K562 (cell line): ENCODE measurements around the gene KMT2C. TPM values are rescaled to one million over a fixed set of nuclear protein-coding genes. Genes with fewer than 3 reads are reported as not detected.

ENCODE experiments used
- ATAC-seq: fragments of 200-7000 bp; cut with Tn5 transposase; 3 replicates; pipeline ENCODE4 v1.9.1; 2020; ENCODE audit warnings: moderate library complexity
- BruUV-seq: library from RNA; stranded (reverse); fragments of 400-500 nt; replicated peaks from 2 replicates; lab custom pipeline; 2021; lab: Mats Ljungman, UMichigan
- CTCF ChIA-PET: fragments of 300-600 bp; formaldehyde crosslinking; extraction: SDS; loops from one replicate; lab custom pipeline; 2021; ENCODE audit warnings: low intra/inter-chr PET ratio; lab: Yijun Ruan, JAX
- POLR2A ChIA-PET: fragments of 300-600, 350-650 bp; sonication (Branson Sonifier 250); formaldehyde crosslinking; extraction: SDS; loops from one replicate; lab custom pipeline; 2021; ENCODE audit warnings: antibody characterized with exemption, inconsistent platforms; lab: Yijun Ruan, JAX
- DNase-seq, 4 experiments: peaks; one replicate each; pipeline versions ENCODE4 v3.0.0 to v3.0.0-alpha.2; 2011 to 2018; ENCODE audit warnings: low spot score in 3 of 4, mixed read lengths in 3 of 4; ENCODE audit errors: extremely low read depth in 1 of 4
- FAIRE-seq: peaks from 2 replicates; lab custom pipeline; 2011; peaks lifted over from hg19 to GRCh38; lab: Jason Lieb, UNC
- H2AFZ ChIP-seq: 2 replicates; pipeline ENCODE4 v1.6.0; 2011; ENCODE audit warnings: low read depth, low read length, control low read depth, inconsistent platforms
- H3K27ac ChIP-seq: fragments of 200-600 bp; 3 replicates; pipeline ENCODE4 v1.8.0; 2011; ENCODE audit warnings: low read depth, mild to moderate bottlenecking, control low read depth, inconsistent platforms, low read length, moderate library complexity, mixed read lengths; ENCODE audit errors: extremely low read depth
- H3K27me3 ChIP-seq, 2 experiments: fragments of 300-600 bp in 1 of 2; 2 replicates in 1 of 2; 3 replicates in 1 of 2; pipeline versions ENCODE4 v1.6.0 to v1.8.0; 2011; ENCODE audit warnings: inconsistent platforms in 2 of 2, low read length in 2 of 2, mild to moderate bottlenecking in 1 of 2, mixed read lengths in 1 of 2, moderate library complexity in 1 of 2; ENCODE audit not compliant: control insufficient read depth in 2 of 2, insufficient read depth in 2 of 2
- H3K36me3 ChIP-seq: fragments of 300-600 bp; 3 replicates; pipeline ENCODE4 v1.8.0; 2011; ENCODE audit warnings: mild to moderate bottlenecking, low read length, inconsistent platforms; ENCODE audit not compliant: control insufficient read depth, insufficient read depth
- H3K4me1 ChIP-seq, 2 experiments: fragments of 200-600 bp in 1 of 2; replicated peaks in 1 of 2; 2 replicates in 1 of 2; 3 replicates in 1 of 2; pipeline versions ENCODE4 v1.5.1 to v1.8.0; 2011; ENCODE audit warnings: inconsistent platforms in 2 of 2, low read length in 2 of 2, mild to moderate bottlenecking in 1 of 2, mixed read lengths in 1 of 2, moderate library complexity in 1 of 2; ENCODE audit not compliant: control insufficient read depth in 2 of 2, insufficient read depth in 2 of 2
- H3K4me2 ChIP-seq: 2 replicates; pipeline ENCODE4 v1.6.1; 2011; ENCODE audit warnings: low read length, control low read depth, inconsistent platforms, mixed read lengths; ENCODE audit not compliant: insufficient read depth
- H3K4me3 ChIP-seq: fragments of 200-600 bp; sonication (generic), shearing (Covaris generic); 2 replicates; pipeline ENCODE4 v1.5.1; 2016; ENCODE audit warnings: control low read depth, inconsistent platforms
- H3K79me2 ChIP-seq: fragments of 200-600 bp; 3 replicates; pipeline ENCODE4 v1.8.0; 2011; ENCODE audit warnings: low read length, inconsistent platforms; ENCODE audit not compliant: control insufficient read depth, insufficient read depth
- H3K9ac ChIP-seq, 2 experiments: 2 replicates each; pipeline versions ENCODE4 v1.6.0 to v1.6.1; 2011; ENCODE audit warnings: low read depth in 2 of 2, low read length in 2 of 2, control low read depth in 1 of 2, inconsistent platforms in 1 of 2, mild to moderate bottlenecking in 1 of 2, mixed read lengths in 1 of 2; ENCODE audit not compliant: insufficient read depth in 1 of 2
- H3K9me1 ChIP-seq: one replicate; pipeline ENCODE4 v1.6.0; 2011; ENCODE audit warnings: inconsistent platforms, mild to moderate bottlenecking, low read length, moderate library complexity; ENCODE audit not compliant: control insufficient read depth, insufficient read depth
- H3K9me3 ChIP-seq: replicated peaks from 2 replicates; pipeline ENCODE4 v1.5.1; 2011; ENCODE audit warnings: low read depth, low read length, inconsistent platforms; ENCODE audit not compliant: control insufficient read depth, insufficient read depth
- H4K20me1 ChIP-seq: replicated peaks from 2 replicates; pipeline ENCODE4 v1.6.1; 2011; ENCODE audit warnings: low read length, inconsistent platforms, mixed read lengths; ENCODE audit not compliant: control insufficient read depth, insufficient read depth
- CCNT2 ChIP-seq: IDR thresholded peaks from 2 replicates; pipeline ENCODE4 v1.6.1; 2011; ENCODE audit warnings: borderline replicate concordance, low read depth, mild to moderate bottlenecking, moderate library complexity, mixed read lengths, low read length; ENCODE audit not compliant: insufficient read length; ENCODE audit errors: extremely low read depth
- HBP1 ChIP-seq: fragments of 450-650 bp; formaldehyde crosslinking; IDR thresholded peaks from 2 replicates; pipeline ENCODE4 v1.4.0; 2022; ENCODE audit warnings: missing genetic modification characterization
- HDAC2 ChIP-seq: fragments of 450-650 bp; IDR thresholded peaks from 2 replicates; pipeline ENCODE4 v1.6.1; 2016; ENCODE audit warnings: mild to moderate bottlenecking
- HDAC8 ChIP-seq: fragments of 450-650 bp; IDR thresholded peaks from 2 replicates; pipeline ENCODE4 v1.6.1; 2016; ENCODE audit warnings: mild to moderate bottlenecking, missing genetic modification characterization, moderate library complexity, missing compliant biosample characterization
- PATZ1 ChIP-seq: fragments of 250-450 bp; sonication (Bioruptor Pico); IDR thresholded peaks from 2 replicates; pipeline ENCODE4 v1.5.0; 2020; ENCODE audit warnings: mild to moderate bottlenecking, borderline replicate concordance
- SNRNP70 ChIP-seq: fragments of 200-400 bp; formaldehyde crosslinking; optimal IDR thresholded peaks from 2 replicates; pipeline ENCODE3; 2017; ENCODE audit warnings: low read depth, low read length
- SOX6 ChIP-seq: fragments of 450-650 bp; IDR thresholded peaks from 2 replicates; pipeline ENCODE4 v1.6.1; 2014; ENCODE audit warnings: mild to moderate bottlenecking
- WGBS: fragments of 100-300 bp; shearing (Covaris generic); methylation state at CpG from one replicate; pipeline ENCODE4 v1.1.6; 2016; ENCODE audit warnings: low coverage, mixed read lengths; ENCODE audit not compliant: insufficient coverage; ENCODE audit errors: missing lambda C conversion rate; 5-methylcytosine and 5-hydroxymethylcytosine counted together
- in situ Hi-C: fragments of 300-500 bp; cut with MboI; formaldehyde crosslinking; loops from 4 replicates; pipeline ENCODE4 v1.15.0; 2018; ENCODE audit warnings: inconsistent platforms, mixed read lengths
- intact Hi-C: fragments of 100-400 bp; cut with micrococcal nuclease; formaldehyde crosslinking; loops from 2 replicates; pipeline ENCODE4 v1.14.2; 2022
- polyA plus RNA-seq, 8 experiments: library from polyadenylated mRNA; depleted of rRNA in 4 of 8; stranded (reverse) in 5 of 8; unstranded in 3 of 8; fragments of >200 nt; fragmentation: Nextera tagmentation in 2 of 8; fragmentation: Illumina TruSeq in 1 of 8; extraction: Ambion mirVana in 2 of 8; extraction: Trizol in 1 of 8; gene quantifications; 2 replicates each; pipeline versions ENCODE4 v1.2.1 to v1.2.3, GENCODE V29; 2011 to 2014; ENCODE audit warnings: inconsistent platforms in 1 of 8, missing spikeins in 1 of 8
- total RNA-seq, 7 experiments: library from RNA; depleted of rRNA in 6 of 7; stranded (reverse); fragments of >200 nt in 6 of 7; fragmentation: Illumina TruSeq in 2 of 7; extraction: Trizol in 2 of 7; gene quantifications; 2 replicates each; pipeline versions ENCODE4 v1.2.1 to v1.2.3, GENCODE V29; 2011 to 2021; ENCODE audit warnings: low replicate concordance in 1 of 7
- TF ChIP-seq, protein P1 (sequence below): fragments of 250-450 bp; sonication (Bioruptor Pico); IDR thresholded peaks from 2 replicates; pipeline ENCODE4 v1.4.0; 2020; ENCODE audit warnings: mild to moderate bottlenecking, moderate library complexity

The KMT2C gene
- total and polyA plus RNA-seq, 9 of the 15 experiments (the other 6 are each of a cell fraction or from before 2014, with no cell fraction given) = 4.9 to 67.8 (median 27.1) TPM

DNA sequence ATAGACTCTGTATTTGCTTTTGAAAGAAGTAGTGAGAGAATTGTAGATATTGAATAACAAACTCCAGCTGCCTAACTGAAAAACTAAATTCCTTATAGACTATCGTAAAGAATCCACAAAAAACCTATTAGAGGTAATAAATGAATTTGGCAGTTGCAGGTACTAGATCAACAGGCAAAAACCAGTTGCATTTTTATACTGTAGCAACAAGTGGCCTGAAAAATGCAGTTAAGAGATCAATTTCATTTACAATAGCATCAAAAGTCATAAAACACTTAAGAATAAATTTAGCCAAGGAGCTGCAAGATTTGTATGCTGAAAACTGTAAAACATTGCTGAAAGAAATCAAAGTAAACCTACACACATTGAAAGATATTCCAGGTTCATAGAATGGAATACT, 340.0 kb downstream of the KMT2C start:
- H3K9me3 ChIP-seq = no peaks in the 10 kb centered on the region
- TF ChIP-seq PATZ1 (CRISPR knock-in tag) (no peak), SOX6 (no peak)
- no peaks in the 10 kb centered on the region for H4K20me1 ChIP-seq
- 91% methylated on average over 1 of the region's 1 CpG for WGBS
- intact Hi-C loops = no loop called here
- ATAC-seq = no peak
- H3K27me3 ChIP-seq = no peaks in the 10 kb centered on the region
- H3K9me1 ChIP-seq = peaks cover 6% of the 10 kb centered on the region
- H3K4me1 ChIP-seq = no peaks in the 10 kb centered on the region
- BruUV-seq = no TSS peak
- peaks cover 7% of the 10 kb centered on the region for H3K36me3 ChIP-seq
- H3K27ac ChIP-seq = no peak overlapping the region
- in situ Hi-C loops = no loop called here
- CTCF ChIA-PET = no interaction called here
- POLR2A ChIA-PET = interaction anchor here (1.2 kb wide), 1 partner anchor 15 kb away, joined by 4 read pairs; no protein-coding TSS in a partner anchor
- no peak overlapping the region for H3K4me2 ChIP-seq
- H3K4me3 ChIP-seq = no peak overlapping the region
- no peaks in the 10 kb centered on the region for H3K79me2 ChIP-seq
- H3K9ac ChIP-seq = no peak overlapping the region
- no peak for FAIRE-seq
- DNase-seq = no peak
- H2AFZ ChIP-seq = no peak overlapping the region

- peaks cover 4% of the 10 kb centered on the region; the same call in 2 of the 3 replicates for H3K36me3 ChIP-seq
- H3K4me2 ChIP-seq = no peak overlapping the region
- intact Hi-C loops = no loop called here
- WGBS = 93% methylated on average over 4 of the region's 4 CpGs
- H3K27me3 ChIP-seq = no peaks in the 10 kb centered on the region
- no peaks in the 10 kb centered on the region for H4K20me1 ChIP-seq
- no peak for DNase-seq
- no peaks in the 10 kb centered on the region for H3K4me1 ChIP-seq
- peaks cover 7% of the 10 kb centered on the region for H3K9me3 ChIP-seq
- BruUV-seq = no TSS peak
- H3K4me3 ChIP-seq = no peak overlapping the region
- ATAC-seq = no peak
- H3K79me2 ChIP-seq = no peaks in the 10 kb centered on the region; the same call in 2 of the 3 replicates
- POLR2A ChIA-PET = interaction anchor here (0.6 to 0.7 kb wide), 2 partner anchors 831 to 1101 kb away, joined by 3 to 4 read pairs; no protein-coding TSS in a partner anchor
- CTCF ChIA-PET = no interaction called here
- no peak overlapping the region for H3K27ac ChIP-seq
- peaks cover 6% of the 10 kb centered on the region for H3K9me1 ChIP-seq
- FAIRE-seq = no peak
- H3K9ac ChIP-seq = no peak overlapping the region
- H2AFZ ChIP-seq = no peak overlapping the region
- in situ Hi-C loops = no loop called here
- TF ChIP-seq HDAC2 = no peak
- no peak for TF ChIP-seq CCNT2
- TF ChIP-seq HDAC8 (tag) = no peak
- TF ChIP-seq, protein P1, sequence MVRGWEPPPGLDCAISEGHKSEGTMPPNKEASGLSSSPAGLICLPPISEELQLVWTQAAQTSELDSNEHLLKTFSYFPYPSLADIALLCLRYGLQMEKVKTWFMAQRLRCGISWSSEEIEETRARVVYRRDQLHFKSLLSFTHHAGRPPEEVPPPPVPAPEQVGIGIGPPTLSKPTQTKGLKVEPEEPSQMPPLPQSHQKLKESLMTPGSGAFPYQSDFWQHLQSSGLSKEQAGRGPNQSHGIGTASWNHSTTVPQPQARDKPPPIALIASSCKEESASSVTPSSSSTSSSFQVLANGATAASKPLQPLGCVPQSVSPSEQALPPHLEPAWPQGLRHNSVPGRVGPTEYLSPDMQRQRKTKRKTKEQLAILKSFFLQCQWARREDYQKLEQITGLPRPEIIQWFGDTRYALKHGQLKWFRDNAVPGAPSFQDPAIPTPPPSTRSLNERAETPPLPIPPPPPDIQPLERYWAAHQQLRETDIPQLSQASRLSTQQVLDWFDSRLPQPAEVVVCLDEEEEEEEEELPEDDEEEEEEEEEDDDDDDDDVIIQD (CRISPR knock-in tag) = no peak
- no peak for TF ChIP-seq SNRNP70
- no peak for TF ChIP-seq HBP1 (CRISPR knock-in tag)
Observed at GRCh38 chr7:152093717-152094116, 342.1 kb downstream of the KMT2C start.
